Esophagus muscularis mucosa (tissue), 4 donors: ENCODE results near the gene PARVB. TPM values are rescaled to one million over a fixed set of nuclear protein-coding genes. Genes with fewer than 3 reads are reported as not detected.

Experiments
- DNase-seq: peaks from one replicate; pipeline ENCODE4 v3.0.0-alpha.2; 2017; ENCODE audit errors: extremely low spot score
- H3K27ac ChIP-seq, 4 donors: fragments of 200-600 bp; sonication (generic); replicated peaks in 1 of 4; 1 replicate in 3 of 4; 2 replicates in 1 of 4; pipeline ENCODE4 v1.5.1; 2016 to 2019; ENCODE audit warnings: mild to moderate bottlenecking in 1 of 4
- H3K27me3 ChIP-seq, 4 donors: fragments of 200-600 bp; sonication (generic); one replicate each; pipeline versions ENCODE4 v1.5.1 to v1.6.0; 2016 to 2019
- H3K36me3 ChIP-seq, 4 donors: fragments of 200-600 bp; sonication (generic); one replicate each; pipeline ENCODE4 v1.5.1; 2016 to 2019
- H3K4me1 ChIP-seq, 4 donors: fragments of 200-600 bp; sonication (generic); one replicate each; pipeline ENCODE4 v1.5.1; 2016 to 2019
- H3K4me3 ChIP-seq, 4 donors: fragments of 200-600 bp; sonication (generic); 1 replicate in 2 of 4; 2 replicates in 2 of 4; pipeline ENCODE4 v1.5.1; 2016 to 2019; ENCODE audit warnings: mild to moderate bottlenecking in 4 of 4, moderate library complexity in 1 of 4
- H3K9me3 ChIP-seq, 4 donors: fragments of 200-600 bp; sonication (generic); 1 replicate in 3 of 4; 2 replicates in 1 of 4; pipeline ENCODE4 v1.5.1; 2016 to 2019
- CTCF ChIP-seq, 3 experiments: fragments of 200-600 bp in 2 of 3; fragments of 450-650 bp in 1 of 3; sonication (generic) in 2 of 3; IDR thresholded peaks; one replicate each; pipeline ENCODE4 v1.5.1; 2017 to 2019; ENCODE audit warnings: antibody characterized with exemption in 3 of 3, mild to moderate bottlenecking in 2 of 3, moderate library complexity in 1 of 3
- EP300 ChIP-seq: sonication (generic); formaldehyde crosslinking; IDR thresholded peaks from one replicate; pipeline ENCODE4 v1.6.1; 2017; ENCODE audit warnings: antibody characterized with exemption
- POLR2A ChIP-seq: fragments of 450-650 bp; IDR thresholded peaks from one replicate; pipeline ENCODE4 v1.6.1; 2017; ENCODE audit warnings: antibody characterized with exemption, moderate library complexity, mild to moderate bottlenecking, low read depth
- POLR2AphosphoS5 ChIP-seq, 2 donors: sonication (generic); formaldehyde crosslinking; IDR thresholded peaks; one replicate each; pipeline ENCODE4 v1.6.1; 2017; ENCODE audit warnings: antibody characterized with exemption in 2 of 2
- WGBS: methylation state at CpG from one replicate; pipeline ENCODE4 v1.1.5; 2018; 5-methylcytosine and 5-hydroxymethylcytosine counted together
- intact Hi-C: fragments of 100-400 bp; cut with DNase I; formaldehyde crosslinking; loops from one replicate; pipeline ENCODE4 v1.15.1; 2023
- total RNA-seq, 4 donors: library from RNA; depleted of rRNA; stranded (reverse); fragments of >200 nt; gene quantifications; one replicate each; pipeline versions ENCODE4 v1.1.0 to v1.2.1, GENCODE V29; 2016

Gene PARVB
- 100 to 1,000 TPM in 1 of 4 donors, 10 to 100 TPM in 3; 22.0 to 107 (median 45.5) TPM for total RNA-seq

GRCh38 chr22:44024288-44024921, at the start of gene PARVB:
Gene PARVB (plus strand): TSS chr22:44024302. CDS start chr22:44024340, 38 bp downstream.
- H3K27me3 ChIP-seq = no peaks in the 10 kb centered on the region
- H3K27ac ChIP-seq = peak within 1 kb of the TSS; percentile 78 to 89 (median 84)
- H3K9me3 ChIP-seq = no peaks in the 10 kb centered on the region
- peak within 1 kb of the TSS; percentile 68 to 78 (median 72) for H3K4me3 ChIP-seq
- H3K36me3 ChIP-seq = no peaks in the 10 kb centered on the region
- WGBS = 22% methylated on average over 7 of the region's 83 CpGs
- no peak for DNase-seq
- peak in 1 of 2 donors; percentile 14 for TF ChIP-seq POLR2AphosphoS5 (IDR thresholded peaks at IDR 0.05)
- TF ChIP-seq EP300 = no peak
- H3K4me1 ChIP-seq = peaks cover 50 to 67% (median 56%) of the 10 kb centered on the region in 4 donors
- intact Hi-C loops = no loop called here

GRCh38 chr22:43975041-43975440, 49.1 kb upstream of the PARVB start:
- DNase-seq = no peak
- H3K36me3 ChIP-seq = peaks cover 64 to 95% (median 90%) of the 10 kb centered on the region in 4 donors
- 71% methylated on average over 4 of the region's 4 CpGs for WGBS
- H3K4me3 ChIP-seq = no peak overlapping the region
- TF ChIP-seq POLR2A (no peak), EP300 (no peak), CTCF (IDR thresholded peaks at IDR 0.05) (no peak), POLR2AphosphoS5 (IDR thresholded peaks at IDR 0.05) (no peak)
- H3K9me3 ChIP-seq = no peaks in the 10 kb centered on the region
- no peaks in the 10 kb centered on the region for H3K4me1 ChIP-seq
- H3K27ac ChIP-seq = no peak overlapping the region
- no peaks in the 10 kb centered on the region for H3K27me3 ChIP-seq
- intact Hi-C loops = no loop called here

GRCh38 chr22:43976861-43977795, 47.0 kb upstream of the PARVB start:
- TF ChIP-seq POLR2AphosphoS5 (IDR thresholded peaks at IDR 0.05) (no peak), EP300 (no peak), POLR2A (no peak), CTCF (IDR thresholded peaks at IDR 0.05) (no peak)
- 84% methylated on average over 19 of the region's 19 CpGs for WGBS
- intact Hi-C loops = no loop called here
- H3K36me3 ChIP-seq = peaks cover 56 to 100% (median 93%) of the 10 kb centered on the region in 4 donors
- no peak for DNase-seq
- H3K9me3 ChIP-seq = no peaks in the 10 kb centered on the region
- H3K4me3 ChIP-seq = no peak overlapping the region
- no peak overlapping the region for H3K27ac ChIP-seq
- H3K4me1 ChIP-seq = no peaks in the 10 kb centered on the region
- no peaks in the 10 kb centered on the region for H3K27me3 ChIP-seq

GRCh38 chr22:43978558-43978957, 45.5 kb upstream of the PARVB start:
- no peaks in the 10 kb centered on the region for H3K4me1 ChIP-seq
- TF ChIP-seq POLR2A (no peak), POLR2AphosphoS5 (IDR thresholded peaks at IDR 0.05) (no peak)
- no peak for DNase-seq
- no peaks in the 10 kb centered on the region for H3K27me3 ChIP-seq
- no peak overlapping the region for H3K4me3 ChIP-seq
- intact Hi-C loops = no loop called here
- WGBS = 79% methylated on average over 4 of the region's 4 CpGs
- H3K36me3 ChIP-seq = peaks cover 56 to 100% (median 94%) of the 10 kb centered on the region in 4 donors
- H3K27ac ChIP-seq = no peak overlapping the region
- no peaks in the 10 kb centered on the region for H3K9me3 ChIP-seq

- intact Hi-C loops = no loop called here
- H3K4me3 ChIP-seq = no peak overlapping the region
- WGBS = 100% methylated on average over 7 of the region's 7 CpGs
- no peaks in the 10 kb centered on the region for H3K27me3 ChIP-seq
- peaks cover 54 to 100% (median 94%) of the 10 kb centered on the region in 4 donors for H3K36me3 ChIP-seq
- TF ChIP-seq POLR2AphosphoS5 (IDR thresholded peaks at IDR 0.05) (no peak), CTCF (IDR thresholded peaks at IDR 0.05) (no peak), POLR2A (no peak), EP300 (no peak)
- no peaks in the 10 kb centered on the region for H3K9me3 ChIP-seq
- H3K27ac ChIP-seq = no peak overlapping the region
- H3K4me1 ChIP-seq = no peaks in the 10 kb centered on the region
- no peak for DNase-seq
Measured at GRCh38 chr22:43980579-43980978, 43.5 kb upstream of the PARVB start.
